Activated naive CD4-positive, alpha-beta T cell (primary cell): Measurements from ENCODE around the gene DHX57.
"Not testable (repeated sequence)": the region's sequence is repeated elsewhere in the genome, so short reads cannot be mapped to it uniquely, and the experiment has no call there.

Experiments
- DNase-seq, 4 experiments: peaks; one replicate each; lab custom pipeline; 2025; lab: John Stamatoyannopoulos, UW

DHX57 gene

GRCh38 chr2:38863061-38863695, 12.6 kb downstream of the DHX57 start:
- no peak for DNase-seq

GRCh38 chr2:38862476-38862875, 13.3 kb downstream of the DHX57 start:
- DNase-seq = no peak

- DNase-seq = no peak
These were observed 19.6 kb downstream of the DHX57 start for GRCh38 chr2:38856165-38856564.

GRCh38 chr2:38850045-38850444, 25.7 kb downstream of the DHX57 start:
- no peak for DNase-seq

- DNase-seq = no peak
These were observed 38.9 kb downstream of the DHX57 start for GRCh38 chr2:38836791-38837190.

GRCh38 chr2:38835990-38836389, 39.7 kb downstream of the DHX57 start:
- DNase-seq = no peak

GRCh38 chr2:38835015-38835601, 40.6 kb downstream of the DHX57 start:
- DNase-seq = no peak

- no peak for DNase-seq
These were observed 45.1 kb downstream of the DHX57 start for GRCh38 chr2:38830526-38831159.

- DNase-seq = no peak
These were observed 45.8 kb downstream of the DHX57 start for GRCh38 chr2:38829971-38830370.

- DNase-seq = no peak
These were observed 47.3 kb downstream of the DHX57 start for GRCh38 chr2:38828460-38828859.

GRCh38 chr2:38827539-38828145, 48.1 kb downstream of the DHX57 start:
- not testable (repeated sequence) for DNase-seq

- no peak for DNase-seq
These were observed 49.8 kb downstream of the DHX57 start for GRCh38 chr2:38825956-38826355.

- no peak for DNase-seq
These were observed 50.8 kb downstream of the DHX57 start for GRCh38 chr2:38824906-38825305.

- no peak for DNase-seq
These were observed 52.3 kb downstream of the DHX57 start for GRCh38 chr2:38823386-38823785.

- DNase-seq = no peak
These were observed 57.2 kb downstream of the DHX57 start for GRCh38 chr2:38818565-38818964.

GRCh38 chr2:38815936-38816335, 59.8 kb downstream of the DHX57 start:
- no peak for DNase-seq

- DNase-seq = no peak
These were observed 65.2 kb downstream of the DHX57 start for GRCh38 chr2:38810488-38810887.

GRCh38 chr2:38808677-38809076, 67.1 kb downstream of the DHX57 start:
- no peak for DNase-seq

- no peak for DNase-seq
These were observed 69.0 kb downstream of the DHX57 start for GRCh38 chr2:38806733-38807059.

- no peak for DNase-seq
These were observed 69.6 kb downstream of the DHX57 start for GRCh38 chr2:38806015-38806732.

GRCh38 chr2:38797953-38798352, 77.8 kb downstream of the DHX57 start:
- no peak for DNase-seq

- DNase-seq = no peak
These were observed 78.5 kb downstream of the DHX57 start for GRCh38 chr2:38797250-38797676.

GRCh38 chr2:38795016-38795415, 80.7 kb downstream of the DHX57 start:
- DNase-seq = not testable (repeated sequence)
